ENCODE results near the gene ZSWIM6.

ZSWIM6 gene

DNA sequence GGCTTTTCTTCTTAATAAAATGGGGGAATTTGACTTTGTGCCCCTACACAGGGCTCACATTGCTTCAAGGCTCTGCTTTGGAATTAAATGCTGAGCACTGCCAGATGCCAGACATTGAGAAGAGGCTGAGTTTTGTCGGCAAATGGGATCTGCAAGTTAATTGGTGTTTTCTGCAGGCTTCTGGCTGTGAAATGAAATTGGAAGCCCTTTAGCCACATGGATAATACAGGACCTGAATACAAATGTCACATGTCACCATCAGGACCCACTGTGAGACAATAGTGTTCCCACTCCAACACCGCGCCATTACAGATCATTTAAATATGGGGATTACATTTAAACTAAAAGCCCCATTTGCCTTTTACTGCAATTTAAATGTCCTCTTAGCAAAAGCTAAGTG is 164.4 kb downstream of the ZSWIM6 start:
- DNase-seq, result no peak

DNA sequence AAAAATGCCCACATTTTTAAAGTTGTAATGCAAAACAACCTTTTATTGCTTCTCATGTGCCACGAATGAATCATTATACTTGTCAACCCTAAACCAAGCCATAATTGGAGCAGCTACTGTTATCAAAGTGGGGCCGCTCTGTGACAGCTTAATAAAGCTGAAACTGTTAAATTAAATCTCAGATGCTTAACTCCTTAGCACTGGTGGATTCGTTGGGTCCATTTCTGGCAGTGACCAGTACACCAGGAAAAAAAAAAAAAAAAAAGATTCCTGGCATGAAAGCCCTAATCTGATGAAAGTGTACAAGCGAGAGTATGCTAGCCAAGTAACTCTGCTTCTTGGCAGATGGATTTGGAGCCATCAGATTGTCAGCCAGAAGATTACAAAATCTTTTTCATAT is 164.8 kb downstream of the ZSWIM6 start:
- no peak for DNase-seq

DNA sequence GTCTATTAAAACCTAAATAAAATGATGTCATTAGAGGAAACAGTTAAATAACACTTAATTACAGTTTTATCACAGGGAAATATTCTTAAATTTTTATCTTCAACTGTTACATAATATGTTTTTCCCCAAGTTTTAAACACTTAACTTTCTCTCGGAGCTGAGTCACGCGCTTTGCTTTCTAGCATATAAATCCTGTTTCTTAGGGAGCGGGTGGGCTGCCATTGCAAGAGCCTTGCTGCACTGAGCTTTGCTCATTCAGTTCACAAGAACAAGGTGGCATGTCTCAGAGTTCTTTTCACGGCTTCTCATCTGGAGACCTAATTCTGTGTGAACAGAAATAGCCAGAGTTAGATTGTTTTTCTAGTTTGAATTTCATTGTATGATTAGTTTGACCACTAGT is 166.1 kb downstream of the ZSWIM6 start:
- DNase-seq, result no peak

DNA sequence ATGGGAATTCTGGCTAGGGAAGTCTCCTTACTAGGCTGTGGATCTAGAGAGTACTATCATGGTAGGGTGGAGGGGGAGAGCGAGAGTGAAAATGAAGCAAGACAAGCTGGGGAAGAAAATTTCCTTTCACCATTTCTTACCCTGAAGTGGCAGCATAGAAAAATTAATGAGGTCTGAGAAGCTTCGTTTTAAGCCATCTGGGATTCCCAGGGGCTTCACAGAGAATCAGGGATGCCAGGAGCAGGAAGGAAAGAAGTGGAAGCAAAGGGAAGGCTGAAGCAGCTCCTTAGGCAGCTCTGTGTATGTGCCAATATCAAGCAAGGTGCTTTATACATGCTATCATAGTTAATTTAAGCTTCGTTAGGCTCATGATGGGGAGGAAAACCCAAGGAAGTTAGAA is 169.9 kb downstream of the ZSWIM6 start:
- DNase-seq, result no peak

DNA sequence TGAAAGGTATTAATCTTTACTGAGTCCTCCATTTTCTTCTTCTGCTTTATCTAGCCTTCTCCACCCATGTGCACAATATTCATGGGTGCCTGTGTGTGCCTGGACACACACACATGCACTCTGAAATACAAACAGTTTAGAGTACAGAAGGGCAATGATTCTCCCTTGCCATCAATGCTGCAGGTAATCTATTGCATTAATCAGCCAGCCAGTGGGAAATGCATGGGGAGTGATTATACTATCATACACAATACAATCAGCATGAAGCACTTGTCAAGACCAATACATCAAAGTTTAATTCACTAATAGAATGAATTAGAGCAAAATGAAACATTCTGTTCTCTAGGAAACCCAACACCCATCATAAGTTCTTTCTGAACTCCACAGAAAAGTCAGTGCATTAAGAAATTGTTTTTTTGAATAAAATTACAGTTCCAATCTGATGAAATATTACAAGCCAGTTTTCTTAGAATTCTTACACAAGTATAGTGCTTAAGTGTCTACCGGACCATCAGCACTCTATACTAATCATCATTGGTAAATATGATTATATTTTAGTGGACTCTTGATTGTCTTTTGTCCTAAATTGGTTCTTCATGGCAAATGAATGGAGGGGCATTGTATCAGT is 172.2 kb downstream of the ZSWIM6 start:
- no peak for DNase-seq

DNA sequence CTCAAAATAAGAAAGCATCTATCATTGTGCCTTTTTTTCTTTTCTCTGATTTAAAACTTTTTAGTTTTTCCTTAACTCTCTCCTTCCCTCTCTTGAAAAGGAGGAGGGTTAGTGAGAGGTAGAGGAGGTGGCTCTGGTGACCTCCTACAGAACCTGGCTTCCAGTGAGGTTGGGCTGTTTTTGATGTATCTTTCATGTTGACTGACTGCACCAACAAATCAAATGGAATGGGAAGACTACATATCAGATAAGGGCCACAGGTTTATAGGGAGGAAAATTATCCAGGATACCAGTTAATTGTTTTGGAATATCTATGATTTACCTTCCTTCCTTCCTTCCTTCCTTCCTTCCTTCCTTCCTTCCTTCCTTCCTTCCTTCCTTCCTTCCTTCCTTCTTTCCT is 173.2 kb downstream of the ZSWIM6 start:
- DNase-seq, result no peak

DNA sequence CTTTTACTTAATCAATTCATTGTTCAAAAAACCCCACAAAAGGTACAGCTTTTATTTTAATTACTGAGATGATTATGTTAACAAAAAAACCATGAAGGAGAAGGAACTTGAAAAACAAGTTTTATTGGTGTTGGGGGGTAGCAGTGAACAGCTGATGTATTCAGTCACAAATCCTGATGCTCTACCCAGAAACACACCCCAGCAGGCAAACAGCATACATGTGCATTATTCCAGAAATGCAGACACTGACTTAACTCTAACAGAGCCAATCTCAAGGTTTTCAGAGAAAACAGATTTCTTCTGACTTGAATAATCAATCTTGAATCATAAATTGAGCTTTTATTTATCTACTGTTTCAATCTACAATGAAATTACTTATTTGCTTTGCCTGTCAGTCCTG is 175.2 kb downstream of the ZSWIM6 start:
- DNase-seq, result no peak

DNA sequence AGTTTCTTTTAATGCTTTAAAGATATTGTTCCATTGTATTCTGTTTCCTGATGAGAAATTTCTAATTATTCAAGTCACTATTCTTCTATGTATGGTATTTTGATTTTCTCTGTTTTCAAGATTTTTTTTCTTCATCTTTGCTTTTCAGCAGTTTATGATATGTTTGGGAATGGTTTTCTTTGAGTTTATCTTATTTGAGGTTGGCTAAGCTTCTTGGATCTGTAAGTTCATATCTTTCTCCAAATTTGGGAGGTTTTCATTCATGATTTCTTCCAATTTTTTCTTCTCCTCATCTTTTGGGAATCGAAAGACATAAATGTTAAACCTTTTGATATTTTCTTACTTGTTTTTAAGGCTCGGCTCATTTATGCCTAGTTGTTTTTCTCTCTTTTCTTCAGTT is 184.9 kb downstream of the ZSWIM6 start:
- no peak for DNase-seq

DNA sequence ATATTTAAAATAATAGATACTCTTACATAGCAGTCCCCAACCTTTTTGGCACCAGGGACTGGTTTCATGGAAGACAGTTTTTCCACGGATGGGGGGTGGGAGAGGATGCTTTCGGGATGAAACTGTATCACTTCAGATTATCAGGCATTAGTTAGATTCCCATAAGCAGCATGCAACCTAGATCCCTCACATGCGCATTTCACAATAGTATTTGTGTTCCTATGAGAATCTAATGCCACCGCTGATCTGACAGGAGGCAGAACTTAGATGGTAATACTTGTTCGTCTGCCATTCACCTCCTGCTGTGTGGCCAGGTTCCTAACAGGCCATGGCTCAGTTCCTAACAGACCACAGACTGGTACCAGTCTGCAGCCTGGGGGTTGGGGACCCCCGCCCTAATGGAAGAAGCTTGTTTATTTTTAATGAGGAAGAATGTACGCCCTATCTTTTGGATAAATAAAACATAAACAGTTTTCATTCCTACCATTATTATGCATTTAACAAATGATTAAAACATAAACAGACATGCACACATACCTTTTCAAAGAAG is 187.7 kb downstream of the ZSWIM6 start:
- no peak for DNase-seq

DNA sequence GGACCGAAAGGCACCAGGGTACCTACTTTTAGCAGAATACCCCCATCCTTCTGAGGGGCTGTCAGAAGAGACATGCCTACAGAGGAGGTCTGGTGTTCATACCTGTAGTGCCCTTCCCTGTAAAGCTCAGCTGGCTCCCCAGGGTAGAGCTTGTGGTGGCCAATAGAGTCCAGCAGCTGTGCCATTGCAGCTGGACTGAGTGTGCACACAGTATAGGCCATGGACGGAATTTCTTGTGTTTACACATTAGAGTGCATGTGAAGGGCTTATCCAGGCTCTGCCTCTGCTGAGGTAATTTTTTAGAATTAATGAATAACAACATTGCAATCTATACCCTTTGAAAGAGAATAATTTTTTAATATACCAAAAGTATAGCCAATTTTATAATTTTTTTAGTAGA is 191.0 kb downstream of the ZSWIM6 start:
- no peak for DNase-seq

DNA sequence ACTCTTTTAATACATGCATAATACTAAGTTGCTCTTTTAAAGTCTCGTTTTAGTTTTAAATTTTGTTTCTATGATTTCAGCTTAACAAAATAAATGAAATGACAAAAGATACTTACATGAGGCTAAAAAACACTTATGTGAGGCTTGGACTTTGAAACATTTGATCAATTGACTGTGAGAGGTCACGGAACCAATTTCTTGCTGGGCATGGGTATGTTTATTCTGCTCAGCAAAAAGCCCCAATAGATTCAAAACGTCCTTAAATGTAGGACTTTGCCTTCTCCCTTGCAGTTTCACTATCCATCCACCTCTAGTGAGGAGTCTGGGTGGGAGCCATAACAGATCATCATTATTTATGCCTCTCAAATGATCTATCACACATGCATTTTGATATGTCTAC is 191.9 kb downstream of the ZSWIM6 start:
- DNase-seq, result no peak

DNA sequence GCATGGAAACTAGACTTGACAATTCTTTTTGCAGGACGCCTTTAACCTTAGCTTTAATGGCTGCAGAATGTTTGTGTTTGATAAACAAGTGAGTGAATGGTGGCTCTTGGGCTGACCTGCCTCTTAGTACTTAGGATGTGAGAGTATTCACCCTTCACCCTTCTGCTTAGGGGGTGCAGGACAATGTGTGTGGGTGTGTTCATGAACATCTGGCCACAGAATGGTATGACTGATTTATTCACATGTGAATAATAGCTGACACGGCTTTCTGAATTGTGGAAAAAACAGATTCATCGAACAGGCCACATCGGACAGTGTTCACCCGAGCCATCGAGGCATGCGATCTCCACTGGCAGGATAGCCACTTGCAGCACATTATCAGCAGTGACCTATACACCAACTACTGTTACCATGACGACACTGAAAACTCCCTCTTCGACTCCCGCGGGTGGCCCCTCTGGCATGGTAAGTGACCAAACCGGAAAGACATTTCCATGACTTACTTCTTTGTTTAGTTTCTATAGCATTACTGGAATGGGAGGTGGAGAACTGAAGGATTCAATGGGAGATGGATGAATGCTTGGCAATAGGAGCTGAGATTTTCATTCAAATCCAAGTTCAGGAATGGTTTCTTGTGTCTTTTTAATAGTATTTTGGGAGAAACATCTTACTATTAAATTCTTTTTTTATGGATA is 193.6 kb downstream of the ZSWIM6 start:
- no peak for DNase-seq

DNA sequence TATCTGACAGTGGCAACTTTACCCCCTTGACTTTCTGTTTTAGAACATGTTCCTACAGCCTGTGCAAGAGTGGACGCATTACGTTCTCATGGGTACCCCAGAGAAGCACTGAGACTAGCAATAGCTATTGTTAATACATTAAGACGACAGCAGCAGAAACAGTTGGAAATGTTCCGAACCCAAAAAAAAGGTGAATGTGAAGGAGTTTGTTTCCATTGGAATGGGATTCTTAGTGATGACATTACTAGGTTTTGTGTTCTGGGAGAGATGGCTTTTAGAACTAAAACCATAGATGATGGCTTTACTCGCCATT is 194.1 kb downstream of the ZSWIM6 start:
- no peak for DNase-seq

DNA sequence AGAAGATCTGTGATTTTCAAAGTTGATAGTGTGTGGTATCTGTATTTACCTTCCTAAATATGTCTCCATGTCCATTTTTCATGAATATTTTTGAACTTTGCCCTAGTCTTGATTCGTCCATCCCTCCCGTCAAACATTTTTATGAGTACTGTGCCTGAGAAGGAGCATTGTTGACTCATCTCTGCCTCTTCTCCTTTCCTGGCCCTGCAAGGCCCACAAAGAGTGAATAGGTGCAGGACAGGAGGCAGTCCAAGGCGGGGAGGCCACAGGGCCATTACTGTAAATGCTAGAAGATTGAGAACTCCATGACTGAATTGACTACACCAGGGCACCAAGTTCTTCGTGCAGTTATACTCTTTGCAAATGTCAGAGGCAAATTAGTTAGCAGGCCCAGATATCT is 200.9 kb downstream of the ZSWIM6 start:
- no peak for DNase-seq

DNA sequence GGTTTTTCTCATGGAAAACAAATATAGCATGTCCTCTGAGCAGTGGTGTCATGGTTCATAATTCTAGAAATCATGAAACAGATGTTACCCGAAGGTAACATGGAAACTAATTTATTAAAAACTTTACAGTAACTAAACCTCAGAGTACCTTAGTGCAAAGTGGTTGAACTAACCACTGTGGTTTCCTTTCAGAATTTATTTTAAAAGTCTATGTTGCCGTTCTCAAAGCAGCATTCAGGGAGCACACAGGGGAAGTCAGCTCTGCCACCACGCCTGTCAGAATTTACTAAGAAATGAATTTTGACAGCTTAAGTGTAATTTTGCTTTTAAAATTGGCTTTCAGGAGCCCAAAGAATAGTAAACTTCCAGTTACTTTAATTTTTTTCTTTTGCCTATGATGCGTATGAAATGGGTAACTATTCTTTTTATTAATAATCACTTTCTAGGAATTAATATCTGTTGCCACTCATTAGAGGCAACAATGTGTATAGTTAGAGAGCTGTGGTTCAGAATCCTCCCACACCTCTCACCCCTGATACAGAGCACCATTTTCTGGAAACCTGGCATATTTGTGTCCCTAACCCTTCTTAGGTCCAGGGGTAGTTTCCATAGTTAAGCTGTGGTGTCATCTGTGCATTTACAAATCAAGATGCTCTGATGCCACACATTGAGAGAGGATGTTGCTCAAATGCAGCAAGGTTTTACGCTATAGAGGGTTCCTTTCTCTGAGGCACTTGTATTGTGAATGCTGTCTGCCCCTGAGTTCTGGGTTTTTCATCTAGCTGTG is 202.6 kb downstream of the ZSWIM6 start:
- DNase-seq, result no peak

DNA sequence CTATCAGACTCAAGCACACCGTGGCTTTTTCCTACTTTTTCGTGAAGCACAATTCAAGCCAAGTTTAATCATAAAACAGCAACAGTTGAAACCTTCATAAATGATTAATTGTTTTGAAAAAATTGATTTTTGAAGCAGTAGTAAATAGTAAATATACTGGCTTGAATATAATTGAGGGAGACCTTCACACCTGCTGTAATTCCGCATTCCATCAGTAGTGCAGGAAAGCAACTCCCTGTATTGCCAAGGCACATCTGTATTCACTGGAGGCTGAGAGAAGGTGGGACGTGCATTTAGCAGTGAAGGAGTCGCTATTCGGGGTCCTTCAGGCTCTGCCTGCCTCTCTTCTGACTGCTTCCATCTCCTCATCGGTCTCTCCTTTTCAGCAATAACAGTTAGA is 203.8 kb downstream of the ZSWIM6 start:
- no peak for DNase-seq

DNA sequence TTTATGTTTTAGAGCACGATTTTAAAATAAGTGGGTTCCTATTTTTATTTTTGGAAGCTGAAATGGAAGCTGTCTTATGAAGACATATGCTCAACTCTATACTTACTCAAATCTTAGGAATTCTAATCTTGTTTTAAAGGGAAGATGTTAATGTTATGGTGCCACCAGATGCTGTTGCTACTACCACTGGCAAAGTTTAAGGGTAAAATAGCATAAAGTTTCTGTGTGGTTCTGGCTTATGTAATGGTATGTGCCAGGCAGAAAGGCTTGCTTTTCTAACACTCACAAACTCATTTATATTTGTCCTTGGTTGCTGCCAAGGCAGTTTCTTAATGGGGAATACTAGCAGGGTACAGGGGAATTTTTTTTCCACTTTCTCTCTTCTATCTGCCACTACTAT is 204.9 kb downstream of the ZSWIM6 start:
- DNase-seq, result no peak

DNA sequence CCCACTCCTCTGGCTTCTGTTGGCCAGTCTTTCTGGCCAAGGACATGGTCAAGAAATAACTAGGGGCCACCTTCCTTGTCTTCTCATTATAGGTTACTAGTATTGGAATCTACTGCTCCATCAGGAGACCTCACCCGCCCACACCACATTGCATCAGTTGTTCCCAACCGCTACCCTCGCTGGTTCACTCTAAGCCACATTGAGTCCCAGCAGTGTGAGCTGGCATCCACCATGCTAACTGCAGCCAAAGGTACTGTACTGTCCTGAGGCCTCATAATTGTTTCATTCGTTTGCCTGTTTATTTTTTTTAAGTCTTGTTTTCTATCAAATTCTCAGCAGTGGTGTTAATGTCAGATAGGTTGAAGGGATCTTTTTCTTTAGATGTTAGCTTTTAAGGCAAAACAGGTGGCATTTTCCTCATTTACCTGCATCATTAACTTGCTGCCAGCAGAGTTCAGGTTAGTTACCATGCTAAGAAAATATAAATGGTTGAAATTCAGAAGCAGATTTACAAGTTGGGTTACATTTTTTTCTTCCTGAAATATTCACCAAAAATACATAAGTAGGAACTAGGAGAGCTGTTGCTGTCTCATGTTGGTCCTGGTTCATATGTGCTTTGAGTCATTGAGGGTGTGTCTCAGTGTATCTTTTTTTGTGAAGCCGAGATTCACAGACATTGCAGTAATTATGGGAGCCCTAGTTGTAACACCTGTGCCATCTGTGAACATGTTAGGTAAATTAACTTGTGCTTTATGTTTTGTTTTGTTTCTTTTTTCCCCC is 206.9 kb downstream of the ZSWIM6 start:
- no peak for DNase-seq

DNA sequence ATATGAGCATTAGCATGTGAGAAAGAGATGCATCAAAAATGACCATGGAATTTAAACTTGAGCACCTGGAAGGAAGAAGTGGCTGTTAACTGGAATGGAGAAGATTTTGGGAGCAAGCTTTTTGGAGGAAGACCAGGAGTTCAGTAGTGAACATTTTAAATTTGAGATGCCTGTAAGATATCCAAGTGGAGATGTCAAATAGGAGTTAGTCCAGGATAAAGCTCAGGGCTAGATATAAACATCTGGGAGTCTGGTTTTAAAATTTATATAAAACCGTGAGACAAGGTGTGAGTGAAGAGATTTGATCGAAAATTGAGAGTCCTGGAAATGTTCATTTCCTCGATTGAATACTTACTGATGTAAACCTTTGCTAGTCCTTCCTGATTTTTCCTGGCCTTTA is 217.5 kb downstream of the ZSWIM6 start:
- DNase-seq, result no peak

DNA sequence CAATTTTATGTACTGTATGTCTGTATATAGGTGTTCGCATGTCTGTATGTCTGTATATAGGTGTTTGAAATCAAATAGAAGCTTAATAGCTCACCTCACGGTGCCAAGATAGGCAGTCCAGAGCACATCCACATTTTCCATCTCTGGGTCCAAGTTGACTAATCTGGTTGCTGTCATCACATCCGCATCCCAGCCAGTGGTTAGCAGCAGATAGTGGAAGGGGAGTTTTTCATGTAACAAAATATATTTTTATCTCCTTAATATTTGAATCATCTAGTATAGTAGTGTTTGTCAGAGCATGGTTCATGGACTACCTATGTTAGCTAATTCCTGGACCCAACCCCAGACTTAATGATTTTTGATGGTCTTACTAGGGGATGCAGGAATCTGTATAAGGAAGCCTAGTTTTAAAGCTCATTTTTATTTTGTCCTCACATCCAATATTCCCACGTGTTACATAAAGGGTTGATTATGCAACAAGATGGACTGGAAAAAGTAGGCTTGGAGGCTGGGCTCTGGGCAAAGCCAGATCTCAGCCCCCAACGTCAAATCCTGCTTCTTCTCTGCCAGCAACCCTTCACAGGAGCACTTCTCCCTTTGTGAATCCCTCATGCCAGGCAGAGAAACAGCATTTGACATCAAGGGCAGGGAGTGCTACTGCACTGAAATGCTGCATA is 219.7 kb downstream of the ZSWIM6 start:
- no peak for DNase-seq

DNA sequence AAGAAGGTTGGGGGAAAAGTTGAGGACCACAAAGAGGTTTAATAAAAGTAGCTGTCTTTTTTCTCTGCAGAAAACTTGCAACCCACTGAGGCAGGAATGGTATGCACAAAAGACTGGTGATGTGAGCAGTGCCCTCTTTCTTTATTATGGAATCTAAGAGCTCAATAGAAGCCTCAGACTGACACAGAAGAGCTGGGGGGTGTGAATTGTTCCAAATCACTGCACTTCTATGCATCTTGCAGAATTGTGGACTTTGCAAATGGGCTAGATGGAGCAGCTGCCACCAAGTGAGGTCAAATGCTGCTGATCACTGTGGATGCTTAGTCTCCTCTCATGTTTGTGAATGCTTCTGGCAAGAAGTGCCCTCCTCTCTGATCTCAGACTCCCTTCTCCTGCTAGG is 227.1 kb downstream of the ZSWIM6 start:
- no peak for DNase-seq

DNA sequence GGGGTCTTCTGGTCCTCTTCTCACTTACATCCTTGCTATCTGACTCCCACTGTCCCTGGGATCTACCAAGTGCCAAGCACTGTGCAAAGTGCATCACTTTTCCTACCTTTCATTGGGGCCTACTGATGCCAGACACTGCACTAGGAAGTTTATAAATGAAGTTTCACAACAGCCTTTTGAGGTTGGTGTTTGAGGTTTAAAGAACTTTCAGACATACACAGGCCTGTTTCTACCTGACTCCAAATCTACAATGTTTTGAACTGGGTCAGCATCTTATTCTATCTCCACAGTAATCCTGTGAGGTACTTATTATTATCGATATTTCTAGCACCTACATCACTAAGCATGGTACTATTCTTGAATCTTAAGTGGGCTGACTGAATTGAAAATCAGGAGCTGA is 227.7 kb downstream of the ZSWIM6 start:
- DNase-seq, result no peak

DNA sequence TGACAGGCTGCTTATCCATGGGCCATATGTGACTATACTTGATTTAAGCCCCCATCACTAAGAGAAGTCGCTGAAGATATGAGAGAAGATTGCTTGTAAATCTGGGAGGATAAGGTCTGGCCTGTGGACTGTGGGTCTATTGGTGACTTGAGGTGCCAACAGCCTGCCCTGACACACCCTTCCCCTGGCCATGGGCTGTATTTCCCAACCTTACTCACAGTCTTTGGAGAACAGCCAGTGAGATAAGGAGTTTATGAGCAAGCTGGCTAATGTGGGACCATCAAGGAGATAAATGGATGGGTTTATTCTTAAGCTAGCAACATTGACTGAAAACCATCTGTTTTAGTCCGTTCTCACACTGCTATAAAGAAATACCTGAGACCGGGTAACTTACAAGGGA is 231.3 kb downstream of the ZSWIM6 start:
- no peak for DNase-seq

Measured in activated CD4-positive, alpha-beta T cell treated with anti-CD3 and anti-CD28 coated beads for 48 hours (primary cell).